NCI-H187 (cell line): ENCODE results near the gene GRK3.
A peak's percentile ranks its signal among the peaks of the same experiment; 100 is the strongest.
"Not testable (repeated sequence)": the region's sequence is repeated elsewhere in the genome, so short reads cannot be mapped to it uniquely, and the experiment has no call there.

Experiments
- DNase-seq, 2 experiments: peaks; one replicate each; lab custom pipeline; 2025; lab: John Stamatoyannopoulos, UW

Gene GRK3

DNA sequence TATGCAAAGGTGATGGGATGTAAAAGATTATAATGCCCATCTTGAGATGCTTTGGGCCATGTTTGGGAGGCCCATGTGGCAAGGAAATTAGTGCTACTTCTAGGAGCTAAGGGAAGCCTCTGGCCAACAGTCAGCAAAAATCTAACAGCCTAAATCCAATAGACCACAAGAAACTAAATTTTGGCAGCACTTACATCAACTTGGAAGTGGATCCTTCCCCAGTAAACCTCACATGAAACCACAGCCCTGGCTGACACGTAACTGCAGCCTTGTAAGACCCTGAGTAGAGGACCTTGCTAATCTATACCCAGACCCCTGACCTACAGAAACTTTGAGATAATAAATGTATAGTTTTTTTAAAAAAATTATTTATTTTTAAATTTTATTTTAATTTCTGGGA lies 13.1 kb upstream of the GRK3 start:
- DNase-seq: no peak

DNA sequence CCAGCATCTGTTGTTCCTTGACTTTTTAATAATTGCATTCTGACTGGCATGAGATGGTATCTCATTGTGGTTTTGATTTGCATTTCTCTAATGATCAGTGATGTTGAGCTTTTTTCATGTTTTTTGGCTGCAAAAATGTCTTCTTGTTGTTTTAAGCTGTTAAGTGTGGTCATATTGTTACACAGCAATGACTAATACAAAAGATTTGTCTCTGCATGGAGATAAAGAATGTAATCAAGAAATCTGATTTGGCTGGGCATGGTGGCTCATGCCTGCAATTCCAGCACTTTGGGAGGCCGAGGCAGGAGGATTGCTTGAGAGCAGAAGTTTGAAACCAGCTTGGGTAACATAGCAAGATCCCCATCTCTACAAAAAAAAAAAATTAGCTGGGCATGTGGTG lies 12.1 kb upstream of the GRK3 start:
- not testable (repeated sequence) for DNase-seq

DNA sequence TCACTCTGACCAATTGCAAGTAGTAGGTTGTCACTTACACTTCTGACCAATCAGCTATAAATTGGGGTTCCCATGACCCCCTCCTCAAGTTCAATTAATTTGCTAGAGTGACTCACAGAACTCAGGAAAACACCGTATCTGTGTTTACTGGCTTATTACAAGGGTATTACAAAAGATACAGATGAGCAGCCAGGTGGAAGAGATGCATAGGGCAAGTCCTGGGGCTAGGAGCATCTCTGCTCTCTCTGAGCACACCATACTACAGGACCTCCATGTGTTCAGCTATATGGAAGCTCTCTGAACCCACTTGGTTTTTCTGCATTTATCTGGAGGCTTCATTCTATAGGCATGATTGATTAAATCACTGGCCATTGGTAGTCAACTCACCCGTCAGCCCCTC lies 11.3 kb upstream of the GRK3 start:
- no peak for DNase-seq

DNA sequence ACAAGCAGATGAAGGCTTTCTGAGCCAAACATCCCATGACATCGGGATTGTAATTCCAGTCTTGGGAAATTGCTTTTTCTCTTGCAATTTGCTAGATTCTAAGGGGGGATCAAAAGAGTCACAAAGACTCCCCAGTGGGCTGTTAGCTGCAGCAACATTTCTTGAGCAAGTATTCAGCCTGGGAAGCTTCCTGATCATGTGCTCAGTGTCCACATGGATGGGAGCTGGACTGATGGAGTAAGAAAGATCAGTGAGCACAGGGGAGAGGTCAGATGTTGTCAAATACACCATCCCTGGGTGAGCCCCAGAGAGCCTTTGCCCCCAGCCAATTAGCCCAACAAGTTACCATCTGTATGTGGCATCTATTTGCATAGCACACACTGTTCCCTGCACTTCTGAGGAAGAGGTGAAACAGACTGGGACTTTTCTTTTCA lies 10.2 kb upstream of the GRK3 start:
- no peak for DNase-seq

DNA sequence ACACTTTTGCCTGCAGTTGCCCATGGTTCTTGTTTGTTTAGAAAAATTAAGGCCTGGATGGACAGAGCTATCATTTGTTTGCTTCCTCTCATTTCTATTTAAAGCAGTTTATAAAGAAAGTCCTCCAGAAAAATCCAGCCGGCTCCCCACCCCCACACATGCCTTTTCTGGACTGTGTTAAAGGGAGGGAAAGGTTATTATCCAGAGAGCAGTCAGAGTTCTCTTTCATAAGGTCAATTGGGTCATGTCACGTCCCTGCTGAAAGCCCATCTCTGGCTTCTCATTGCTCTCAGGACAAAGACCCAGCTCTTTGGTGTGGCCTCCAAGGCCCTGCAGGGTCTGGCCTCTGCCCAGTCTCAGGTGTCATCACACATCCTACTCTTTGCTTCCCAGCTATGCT lies 9.8 kb upstream of the GRK3 start:
- DNase-seq: no peak

DNA sequence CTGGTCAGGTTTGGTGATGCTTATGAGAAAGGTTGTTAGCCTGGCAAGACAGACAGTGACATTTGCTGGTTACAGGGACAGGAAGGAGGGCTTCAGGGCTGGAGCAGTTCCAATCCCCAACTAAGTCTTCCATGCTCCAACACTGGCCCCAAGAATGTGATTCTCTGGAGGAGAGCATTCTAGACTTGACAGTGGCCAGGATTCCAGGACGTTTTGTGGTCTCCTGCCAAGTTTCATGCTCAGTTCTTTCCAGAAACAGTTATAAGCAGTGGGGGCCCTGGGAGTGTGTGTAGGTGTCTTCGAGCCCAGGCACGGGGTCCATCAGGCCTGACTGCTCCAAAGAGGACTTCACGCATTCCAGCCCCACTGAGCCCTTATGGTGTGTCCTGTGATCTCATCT lies 8.9 kb upstream of the GRK3 start:
- no peak for DNase-seq

DNA sequence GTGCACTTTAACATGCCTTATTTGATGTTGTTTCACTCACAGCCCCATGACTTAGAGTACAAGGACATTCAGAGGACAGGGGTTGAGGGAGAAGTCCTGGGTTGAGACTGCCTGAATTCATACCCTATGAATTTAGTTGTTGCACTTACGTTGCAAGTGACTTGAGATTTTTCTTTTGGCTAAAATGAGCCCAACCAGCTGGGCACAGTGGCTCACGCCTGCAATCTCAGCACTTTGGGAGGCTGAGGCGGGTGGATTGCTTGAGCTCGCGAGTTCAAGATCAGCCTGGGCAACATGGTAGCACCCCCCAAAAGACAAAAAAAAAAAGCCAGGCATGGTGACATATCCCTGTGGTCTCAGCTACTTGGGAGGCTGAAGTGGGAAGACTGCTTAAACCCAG lies 7.3 kb upstream of the GRK3 start:
- DNase-seq: no peak

DNA sequence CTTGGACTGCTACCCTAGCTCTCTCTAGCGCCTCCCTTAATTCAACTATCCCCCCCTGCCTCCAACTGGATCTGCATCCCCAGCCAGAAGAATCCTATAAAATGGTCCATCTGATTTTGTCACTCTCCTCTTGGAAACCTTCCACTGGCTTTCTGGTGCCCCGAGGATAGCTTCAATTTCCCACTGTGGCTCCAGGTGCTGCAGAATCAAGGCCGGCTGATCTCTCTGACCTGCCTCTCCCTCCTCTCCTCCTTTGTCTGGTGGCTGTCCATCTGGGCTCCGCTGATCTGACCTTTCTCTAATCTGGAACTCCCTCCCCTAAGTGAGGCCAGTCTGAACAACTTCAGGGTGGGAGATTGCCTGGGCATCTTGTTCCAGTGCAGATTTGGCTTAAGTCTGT lies 6.1 kb upstream of the GRK3 start:
- no peak for DNase-seq

DNA sequence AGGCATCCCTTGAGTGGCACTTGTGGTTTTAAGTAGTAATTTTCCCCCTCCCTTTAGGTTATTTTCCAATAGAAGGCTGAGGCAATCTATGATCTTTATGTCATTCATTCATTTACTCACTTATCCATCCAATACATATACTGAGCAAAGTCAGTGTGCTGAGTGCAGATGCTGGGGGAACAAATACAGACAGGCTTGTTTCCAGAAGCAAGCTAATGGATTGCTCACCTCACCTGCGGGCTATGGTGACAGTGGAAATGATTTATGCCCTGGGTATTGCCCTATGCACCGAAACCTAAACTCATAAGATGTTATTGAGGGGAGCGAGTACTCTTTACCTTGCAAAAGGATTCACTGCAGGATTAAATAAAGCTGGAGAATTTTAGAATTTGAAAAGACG lies 4.6 kb upstream of the GRK3 start:
- DNase-seq: peak in 1 of 2 experiments; percentile 40

DNA sequence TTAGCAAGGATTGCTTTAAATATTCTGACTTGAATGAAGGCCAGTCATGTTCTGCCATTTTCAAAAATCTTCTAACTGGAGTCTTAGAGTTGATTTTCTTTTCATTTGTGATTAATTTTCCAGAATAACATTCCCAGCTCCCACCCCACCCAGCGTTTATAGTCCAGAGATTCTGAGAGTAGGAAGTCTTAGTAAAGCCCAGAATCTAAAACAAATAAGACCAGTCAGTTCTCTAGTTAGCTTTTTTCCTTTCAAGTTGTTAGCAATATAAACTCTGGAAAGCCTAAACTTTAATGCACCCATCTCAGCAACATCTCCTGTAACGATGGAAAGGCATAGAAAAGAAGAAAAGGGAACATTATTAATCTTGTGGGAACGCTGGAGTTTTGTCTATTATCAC lies 3.3 kb upstream of the GRK3 start:
- not testable (repeated sequence) for DNase-seq

DNA sequence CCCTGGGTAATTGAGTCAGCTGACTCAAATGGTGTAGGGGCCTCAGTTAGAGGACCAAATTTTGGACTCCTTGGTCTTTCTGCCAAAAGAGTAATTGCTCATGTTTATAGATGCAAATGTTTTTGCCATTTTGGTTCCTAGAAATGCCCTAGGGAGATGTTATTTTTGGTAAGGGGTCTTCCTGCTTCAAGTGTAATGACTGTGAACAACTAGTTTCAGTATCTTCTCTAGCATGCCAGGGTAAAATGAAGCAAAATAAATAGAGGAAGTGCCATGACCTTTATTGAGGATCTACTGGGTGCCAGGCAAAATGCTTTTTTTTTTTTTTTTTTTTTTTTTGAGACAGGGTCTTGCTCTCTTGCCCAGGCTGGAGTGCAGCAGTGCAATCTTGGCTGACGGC lies 2.5 kb upstream of the GRK3 start:
- DNase-seq: not testable (repeated sequence)

DNA sequence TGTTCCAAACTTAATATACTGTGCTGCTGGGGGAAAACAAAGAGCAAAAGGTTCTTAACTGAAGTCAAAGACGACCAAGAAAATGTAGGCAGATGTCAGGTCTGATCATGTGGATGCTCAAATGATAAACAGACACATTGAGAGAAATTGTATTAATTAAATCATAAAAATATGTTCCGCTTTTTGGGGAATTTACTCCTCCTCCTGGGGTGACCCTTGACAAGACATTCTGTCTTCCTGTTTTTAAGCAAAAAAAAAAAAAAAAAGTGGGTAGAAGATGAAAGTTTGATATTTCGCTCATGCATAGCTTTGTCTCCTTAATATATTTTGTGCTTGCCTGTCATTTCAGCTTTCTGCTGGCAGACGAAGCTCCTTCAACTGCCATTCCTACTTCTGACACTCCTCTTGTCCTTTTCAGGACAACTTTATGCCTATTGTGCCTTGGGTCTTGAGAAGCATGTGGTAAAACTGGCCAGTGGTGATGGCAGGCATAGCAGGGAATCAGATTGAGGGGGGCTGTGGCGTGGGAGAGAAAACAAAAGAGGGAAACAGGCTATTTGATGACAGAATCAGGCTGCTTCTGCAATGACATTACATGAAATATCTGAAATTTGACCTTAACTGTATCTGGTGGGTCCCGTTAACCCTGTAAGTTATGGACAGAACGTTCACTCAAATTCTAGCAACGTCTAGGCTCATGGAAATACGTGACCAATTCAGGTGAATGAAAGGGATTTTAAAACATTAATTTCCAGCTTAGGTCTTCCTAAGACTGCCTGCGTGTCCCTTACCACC lies 1.3 kb upstream of the GRK3 start:
- not testable (repeated sequence) for DNase-seq

DNA sequence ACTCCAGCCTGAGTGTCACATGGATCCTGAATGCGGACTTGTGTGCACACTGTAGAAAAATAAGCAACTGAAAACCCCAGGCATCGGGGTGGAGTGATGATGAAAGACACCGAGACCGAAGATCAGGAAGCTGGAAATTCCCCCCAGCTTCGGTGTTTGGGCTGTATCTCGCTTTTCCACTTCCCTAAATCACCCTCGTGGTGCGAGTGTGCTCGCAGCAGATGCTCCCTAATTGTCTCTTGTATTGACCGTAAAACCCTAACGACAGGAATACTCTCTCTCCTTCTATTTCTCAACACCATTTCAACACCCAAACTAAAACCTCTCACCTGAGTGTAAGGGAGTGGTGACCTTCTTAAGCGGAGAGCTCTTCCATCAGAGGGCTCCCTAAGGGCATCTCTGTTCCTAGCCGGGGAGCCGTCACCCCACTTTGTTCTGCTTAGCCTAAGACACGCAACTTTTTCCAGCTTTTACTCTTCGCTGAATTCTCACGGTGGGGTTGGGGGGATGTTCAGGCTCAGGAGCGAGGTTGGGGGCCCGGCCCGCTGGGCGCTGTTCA lies 635 bp upstream of the GRK3 start:
- no peak for DNase-seq

DNA sequence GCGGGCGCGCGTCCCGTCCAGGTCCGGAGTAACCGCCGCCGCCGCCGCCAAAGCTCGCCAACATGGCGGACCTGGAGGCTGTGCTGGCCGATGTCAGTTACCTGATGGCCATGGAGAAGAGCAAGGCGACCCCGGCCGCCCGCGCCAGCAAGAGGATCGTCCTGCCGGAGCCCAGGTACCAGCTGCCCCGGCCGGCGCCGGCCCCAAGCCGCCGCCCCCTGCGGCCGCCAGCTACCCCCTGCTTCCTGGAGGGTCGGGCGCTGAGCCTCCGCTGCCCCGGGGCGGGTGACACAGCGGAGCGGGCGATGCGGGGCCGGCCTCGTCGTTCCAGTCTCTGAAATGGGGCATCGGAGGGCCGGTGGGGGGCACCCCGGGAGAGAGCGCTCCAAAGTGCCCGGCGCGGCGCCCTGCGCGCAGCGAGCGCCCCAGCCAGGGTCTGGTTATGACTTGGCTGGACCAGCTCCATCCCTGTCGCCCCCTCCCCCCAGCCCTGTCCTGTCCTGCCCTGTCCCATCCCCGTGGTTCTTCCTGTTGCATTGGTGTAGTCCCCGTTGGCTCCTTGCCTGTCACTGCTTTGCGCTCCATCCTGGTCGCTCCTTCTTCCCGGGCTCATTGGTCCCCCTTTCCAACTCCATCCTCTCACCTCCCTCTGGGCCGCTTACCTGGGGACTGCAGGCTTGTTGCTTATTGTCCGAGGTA lies 653 bp downstream of the GRK3 start:
- DNase-seq: no peak

DNA sequence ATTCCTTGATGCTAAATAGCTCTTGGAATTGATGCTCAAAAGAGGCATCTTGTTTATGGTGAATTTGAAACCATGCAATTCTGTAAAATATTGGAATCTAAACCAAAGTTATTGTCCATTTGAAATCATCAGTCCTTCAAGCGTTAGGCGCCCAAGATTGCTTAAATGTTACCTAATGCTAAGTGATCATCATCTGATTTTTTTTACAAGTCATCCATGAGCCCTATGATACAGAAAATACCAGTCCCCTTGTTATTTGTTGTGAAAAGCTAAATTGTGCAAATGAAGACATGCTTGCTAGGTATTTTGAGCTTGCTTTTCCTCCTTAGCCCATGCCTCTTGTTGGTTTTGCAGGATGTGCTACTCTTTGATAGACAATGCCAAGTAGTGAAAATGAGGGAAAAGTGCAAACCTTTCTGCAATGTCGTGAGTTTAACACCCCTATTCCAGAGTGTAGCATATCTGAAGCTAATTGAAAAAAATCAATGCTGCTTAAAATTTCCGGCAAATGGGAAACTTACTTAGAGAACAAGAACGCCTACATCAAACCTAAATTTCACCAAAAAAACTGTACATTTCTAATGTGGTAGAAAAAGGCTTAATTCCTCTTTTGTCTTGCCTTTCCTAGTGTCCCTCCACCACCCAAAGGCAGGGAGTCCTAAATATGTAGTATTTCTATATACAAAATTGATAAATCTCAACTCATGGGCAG lies 1.9 kb downstream of the GRK3 start:
- DNase-seq: no peak

DNA sequence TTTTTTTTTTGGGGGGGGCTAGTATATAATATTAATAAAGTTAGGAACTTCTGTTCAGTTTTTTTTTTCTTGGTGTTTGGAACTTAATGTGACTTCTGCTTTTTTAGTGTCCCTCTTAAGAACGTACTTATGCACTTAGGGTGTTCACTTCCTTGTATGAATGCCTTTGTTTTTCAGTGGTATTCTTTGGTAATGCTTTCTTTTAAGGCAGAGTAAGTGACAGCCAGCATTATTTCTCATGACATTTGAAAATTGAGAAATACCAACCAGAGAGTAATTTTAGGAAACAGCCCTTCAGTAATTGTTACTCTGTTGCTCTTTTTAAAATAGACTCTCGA lies 2.4 kb downstream of the GRK3 start:
- no peak for DNase-seq

DNA sequence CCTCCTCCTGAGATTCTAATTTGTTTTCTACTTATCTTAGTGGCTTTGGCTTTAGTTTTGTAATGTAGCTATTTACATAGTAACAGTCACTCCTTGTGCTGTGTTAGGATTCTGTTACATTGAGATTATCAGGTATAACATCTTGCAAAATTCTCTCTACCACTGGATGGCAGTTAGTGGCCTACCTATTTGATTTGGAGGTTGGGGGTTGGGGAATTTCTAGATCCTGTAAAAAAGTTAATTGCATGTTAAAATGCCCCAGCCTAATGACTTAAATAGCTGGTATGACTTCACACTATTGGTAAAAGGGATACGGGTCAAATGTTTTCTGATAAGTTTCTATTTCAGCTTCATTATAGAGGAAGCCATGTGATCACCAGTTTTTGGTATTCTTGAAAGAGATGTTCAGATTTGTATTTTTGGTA lies 2.8 kb downstream of the GRK3 start:
- no peak for DNase-seq

DNA sequence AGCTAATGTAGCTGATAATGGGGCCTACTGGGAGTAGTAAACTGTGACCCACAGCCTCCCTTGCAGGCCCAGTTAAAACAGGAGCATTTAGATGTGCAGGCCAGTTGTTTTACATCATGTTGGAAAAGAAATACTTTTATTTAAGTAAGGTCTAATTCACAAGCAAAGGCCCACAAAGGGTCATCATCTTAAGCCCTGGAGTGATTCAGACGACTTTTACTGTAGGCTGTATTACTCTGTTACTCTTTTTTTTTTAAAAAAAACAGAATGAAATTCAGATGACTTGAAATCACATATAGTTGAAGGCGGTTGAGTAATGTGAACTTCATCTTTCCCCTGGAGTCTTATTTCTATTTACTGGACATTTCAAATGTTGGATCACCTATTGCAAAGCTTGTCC lies 3.6 kb downstream of the GRK3 start:
- DNase-seq: not testable (repeated sequence)

DNA sequence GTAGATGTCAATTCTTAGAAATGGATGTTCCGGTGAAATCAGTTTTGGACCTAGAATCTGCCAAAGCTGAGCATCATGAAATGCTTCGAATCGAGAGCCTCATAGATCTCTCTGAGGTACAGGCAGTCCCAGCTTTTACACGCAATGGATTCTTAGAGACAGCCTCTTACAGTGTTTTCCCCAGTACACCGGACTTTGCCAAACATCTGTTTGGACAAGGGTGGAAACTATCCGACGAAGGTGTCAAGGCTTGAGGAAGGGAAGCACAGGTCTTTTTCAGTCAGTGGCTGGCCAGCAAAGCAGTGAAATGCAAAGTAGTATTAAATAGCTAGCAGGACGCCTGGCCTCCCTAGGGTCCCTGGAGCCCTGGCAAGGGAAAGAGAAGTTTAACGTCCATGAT lies 4.9 kb downstream of the GRK3 start:
- DNase-seq: no peak

DNA sequence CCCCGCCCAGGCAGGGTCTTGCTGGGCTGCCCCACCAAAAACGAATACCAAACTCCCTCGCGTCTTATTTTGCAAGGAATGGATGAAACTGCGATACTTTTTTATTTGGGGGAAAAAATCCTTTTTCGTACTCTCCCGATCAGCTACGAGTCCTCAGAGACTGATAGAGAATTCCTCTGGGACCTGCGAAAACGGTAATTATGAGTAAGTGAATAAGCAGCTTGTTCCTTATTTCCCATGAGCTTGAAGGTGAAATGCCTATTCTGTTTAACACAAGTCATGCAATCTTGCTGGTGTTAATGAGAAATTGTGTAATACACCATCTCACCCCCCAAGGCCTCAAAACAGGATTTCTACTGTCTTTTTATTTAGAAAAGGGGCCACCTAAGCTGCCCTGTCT lies 5.5 kb downstream of the GRK3 start:
- DNase-seq: no peak

DNA sequence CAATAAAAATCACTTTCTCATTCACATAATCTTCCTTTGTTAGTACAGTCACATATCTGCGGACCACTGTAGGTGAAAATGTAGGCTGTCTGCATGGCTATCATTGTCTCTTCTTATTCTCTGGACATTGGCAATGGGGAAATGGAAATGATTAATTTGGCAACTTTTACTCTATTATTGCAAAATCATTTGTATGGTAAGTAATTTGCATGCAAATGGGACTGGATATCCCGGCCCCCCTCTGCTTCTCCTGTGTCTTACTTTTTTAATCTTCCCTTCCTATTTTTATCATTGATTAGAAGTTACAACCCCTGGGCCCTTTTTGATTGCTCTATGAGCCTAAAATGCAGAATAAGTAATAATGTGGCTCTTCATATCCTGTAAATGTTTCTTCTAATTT lies 6.0 kb downstream of the GRK3 start:
- no peak for DNase-seq

DNA sequence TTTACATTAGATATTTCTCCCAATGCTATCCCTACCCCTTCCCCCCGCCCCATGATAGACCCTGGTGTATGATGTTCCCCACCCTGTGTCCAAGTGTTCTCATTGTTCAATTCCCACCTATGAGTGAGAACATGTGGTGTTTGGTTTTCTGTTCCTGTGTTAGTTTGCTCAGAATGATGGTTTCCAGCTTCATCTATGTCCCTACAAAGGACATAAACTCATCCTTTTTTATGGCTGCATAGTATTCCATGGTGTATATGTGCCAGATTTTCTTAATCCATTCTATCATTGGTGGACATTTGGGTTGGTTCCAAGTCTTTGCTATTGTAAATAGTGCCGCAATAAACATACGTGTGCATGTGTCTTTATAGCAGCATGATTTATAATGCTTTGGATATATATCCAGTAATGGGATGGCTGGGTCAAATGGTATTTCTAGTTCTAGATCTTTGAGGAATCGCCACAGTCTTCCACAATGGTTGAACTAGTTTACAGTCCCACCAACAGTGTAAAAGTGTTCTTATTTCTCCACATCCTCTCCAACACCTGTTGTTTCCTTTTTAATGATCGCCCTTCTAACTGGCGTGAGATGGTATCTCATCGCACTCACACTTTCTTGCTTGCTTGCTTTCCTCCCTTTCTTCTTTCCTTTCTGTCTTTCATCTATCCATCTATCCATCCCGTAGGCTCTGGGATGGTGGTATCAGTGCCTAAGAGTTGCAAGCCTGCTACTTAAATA lies 7.7 kb downstream of the GRK3 start:
- DNase-seq: not testable (repeated sequence)
